ENCODE measurements around the gene STXBP5.

The STXBP5 gene

DNA sequence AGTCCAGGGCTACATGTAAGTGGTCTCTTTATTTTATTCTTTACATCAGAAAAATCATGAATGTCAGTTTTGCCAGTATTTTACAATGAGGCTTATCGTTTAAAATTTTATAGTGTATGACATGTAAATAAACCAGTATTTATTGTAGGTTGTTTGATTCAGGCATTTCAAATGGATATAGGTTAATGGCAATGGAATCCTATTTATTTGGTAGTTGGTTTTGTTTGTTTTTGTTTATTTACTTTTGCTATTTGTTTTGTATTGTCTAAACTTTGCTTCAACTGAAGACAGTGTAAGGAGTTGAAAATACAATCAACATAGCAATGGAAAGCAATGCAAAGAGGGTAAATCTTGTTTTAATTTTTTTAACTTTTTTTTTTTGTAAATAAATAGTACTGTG lies 185.2 kb downstream of the STXBP5 start:
- no peak for DNase-seq

DNA sequence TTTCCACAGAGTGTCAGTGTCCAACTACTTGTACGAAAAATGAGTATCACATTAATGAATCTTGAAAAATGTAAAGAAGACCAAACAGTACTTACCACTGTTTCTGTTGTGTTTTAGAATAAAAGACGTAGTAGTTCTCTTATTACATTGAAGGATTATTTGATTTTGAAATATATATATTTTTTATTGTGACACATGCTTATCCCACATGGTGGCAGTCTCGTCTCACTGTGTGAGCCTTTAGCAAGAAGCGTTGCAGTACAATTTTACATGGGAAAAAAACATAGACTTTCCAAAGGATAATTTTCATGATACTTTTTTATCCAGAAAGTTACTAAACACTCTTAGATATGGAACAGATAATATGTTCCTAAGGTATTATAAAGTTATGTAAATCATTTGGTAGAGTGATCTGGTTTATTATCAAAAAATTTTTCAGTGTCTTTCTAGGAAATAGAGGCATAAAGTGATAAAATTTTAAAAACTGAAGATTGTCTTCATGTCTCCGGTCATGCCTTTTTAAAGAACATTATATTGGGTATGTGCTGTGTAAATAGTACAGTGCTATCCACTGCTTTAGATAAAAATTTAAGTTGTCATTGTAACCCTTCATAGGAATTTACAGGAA lies 186.8 kb downstream of the STXBP5 start:
- DNase-seq = no peak

DNA sequence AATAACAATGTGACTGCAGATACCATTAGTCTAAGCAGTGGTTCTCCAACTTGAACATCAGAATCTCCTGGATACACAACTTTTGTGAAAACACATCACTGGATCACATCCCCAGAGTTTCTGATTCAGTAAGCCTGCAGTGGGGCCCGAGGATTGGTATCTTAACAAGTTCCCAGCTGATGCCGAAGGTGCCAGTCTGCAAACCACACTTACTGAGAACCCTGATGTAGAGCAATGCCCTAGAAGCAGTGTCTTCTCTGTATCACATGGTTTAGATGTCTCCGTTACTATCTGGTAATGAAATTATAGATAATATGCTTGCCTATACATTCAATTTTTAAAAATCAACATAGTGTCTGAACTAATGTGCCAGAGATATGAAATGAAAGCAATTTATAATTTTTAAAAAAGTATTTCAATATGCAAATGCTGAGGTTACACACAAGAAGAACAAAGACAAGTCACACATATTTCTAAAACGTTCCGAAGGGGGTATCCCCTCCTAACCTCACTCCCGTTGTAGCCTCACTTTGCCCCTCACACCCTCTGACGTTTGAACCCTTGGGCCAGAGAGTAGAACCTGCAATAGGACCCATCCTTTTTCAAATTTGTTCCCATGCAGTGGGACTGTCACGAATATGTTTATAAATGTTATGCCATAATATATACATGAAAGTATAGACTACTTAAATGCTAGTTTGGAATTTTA lies 188.9 kb downstream of the STXBP5 start:
- no peak for DNase-seq

DNA sequence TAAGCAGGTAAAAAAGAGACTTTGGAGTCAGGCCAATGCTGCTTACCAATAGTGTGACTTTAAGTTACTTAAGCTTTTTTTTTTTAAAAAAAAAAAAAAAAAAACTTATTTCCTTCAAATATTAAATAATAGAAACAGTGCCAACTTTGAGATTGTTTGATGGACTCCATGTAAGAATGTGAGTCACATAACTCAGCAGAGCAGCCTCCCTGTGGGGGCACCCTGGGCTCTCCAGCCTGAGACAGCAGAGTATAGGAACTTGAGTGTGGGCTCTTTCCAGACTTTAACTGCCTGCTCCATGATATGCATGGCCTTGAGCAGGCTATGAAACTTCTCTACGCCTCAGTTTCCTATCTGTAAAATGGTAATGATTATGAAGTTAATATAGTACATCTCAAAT lies 190.9 kb downstream of the STXBP5 start:
- DNase-seq = no peak

DNA sequence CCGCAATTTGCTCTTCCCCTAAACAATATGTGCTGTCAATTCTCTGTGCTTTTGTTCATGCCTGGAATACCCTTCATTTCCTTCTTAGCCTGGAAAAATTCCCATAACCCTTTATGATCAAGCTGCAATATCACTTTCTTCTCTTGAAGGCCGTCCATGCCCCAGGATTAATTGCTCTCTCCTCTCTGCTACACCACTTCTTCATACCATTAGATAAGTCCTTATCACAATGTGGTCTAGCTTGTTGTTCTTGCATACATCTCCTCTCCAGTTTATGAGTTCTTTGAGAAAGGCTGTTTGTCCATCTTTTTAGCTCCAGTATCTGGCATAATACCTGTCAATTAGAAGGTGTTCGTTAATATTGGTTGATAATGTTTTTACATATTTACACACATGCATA lies 193.1 kb downstream of the STXBP5 start:
- no peak for DNase-seq

DNA sequence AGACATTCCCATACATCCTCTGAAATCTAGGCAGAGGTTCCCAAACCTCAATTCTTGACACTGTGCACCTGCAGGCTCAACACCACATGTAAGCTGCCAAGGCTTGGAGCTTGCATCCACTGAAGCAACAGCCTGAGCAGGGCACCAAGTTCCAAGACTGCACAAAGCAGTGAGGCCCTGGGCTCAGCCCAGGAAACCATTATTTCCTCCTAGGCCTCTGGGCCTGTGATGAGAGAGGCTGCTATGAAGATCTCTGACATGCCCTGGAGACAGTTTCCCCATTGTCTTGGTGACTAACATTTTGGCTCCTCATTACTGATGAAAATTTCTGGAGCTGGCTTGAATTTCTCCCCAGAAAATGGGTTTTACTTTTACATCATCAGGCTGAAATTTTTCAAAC lies 196.8 kb downstream of the STXBP5 start:
- DNase-seq = no peak

DNA sequence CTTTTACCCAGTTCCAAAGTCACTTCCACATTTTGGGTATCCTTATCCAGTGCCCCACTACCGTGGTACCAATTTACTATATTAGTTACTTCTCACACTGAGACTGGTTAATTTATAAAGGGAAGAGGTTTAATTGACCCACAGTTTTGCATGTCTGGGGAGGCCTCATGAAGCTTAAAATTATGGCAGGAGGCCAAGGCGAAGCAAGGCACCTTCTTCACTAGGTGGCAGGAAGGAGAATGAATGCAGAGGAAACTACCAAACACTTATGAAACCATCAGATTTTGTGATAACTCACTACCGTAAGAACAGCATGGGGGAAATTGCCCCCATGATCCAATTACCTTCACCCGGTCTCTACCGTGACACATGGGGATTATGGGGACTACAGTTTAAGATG lies 197.6 kb downstream of the STXBP5 start:
- no peak for DNase-seq

DNA sequence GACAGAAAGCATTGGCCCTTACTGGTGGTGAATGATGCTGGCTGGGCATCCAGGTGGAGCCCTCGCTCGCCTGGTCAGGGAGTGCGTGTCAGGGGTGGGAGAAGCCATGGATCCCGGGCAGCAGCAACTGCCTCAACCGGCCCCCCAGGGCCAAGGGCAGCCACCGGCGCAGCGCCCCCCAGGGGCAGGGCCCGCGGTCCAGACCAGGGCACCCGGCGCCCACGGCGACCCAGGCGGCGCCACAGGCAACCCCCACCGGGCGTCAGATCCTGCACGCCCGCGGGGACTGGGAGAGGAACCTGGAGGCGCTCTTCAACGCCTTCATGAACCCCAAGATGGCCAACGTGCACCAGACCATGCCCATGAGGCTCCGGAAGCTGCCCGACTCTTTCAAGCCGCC lies 202.6 kb downstream of the STXBP5 start:
- DNase-seq = no peak

DNA sequence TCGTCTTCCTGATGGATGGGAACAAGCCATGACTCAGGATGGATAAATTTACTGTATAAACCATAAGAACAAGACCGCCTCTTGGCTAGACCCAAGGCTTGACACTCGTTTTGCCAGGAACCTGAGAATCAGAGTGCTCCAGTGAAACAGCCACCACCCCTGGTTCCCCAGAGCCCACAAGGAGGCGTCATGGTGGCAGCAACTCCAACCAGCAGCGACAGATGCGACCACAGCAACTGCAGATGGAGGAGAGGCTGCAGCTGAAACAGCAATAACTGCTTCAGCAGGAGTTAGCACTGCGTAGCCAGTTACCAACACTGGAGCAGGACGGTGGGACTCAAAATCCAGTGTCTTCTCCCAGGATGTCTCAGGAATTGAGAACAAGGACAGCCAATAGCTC lies 203.4 kb downstream of the STXBP5 start:
- no peak for DNase-seq

DNA sequence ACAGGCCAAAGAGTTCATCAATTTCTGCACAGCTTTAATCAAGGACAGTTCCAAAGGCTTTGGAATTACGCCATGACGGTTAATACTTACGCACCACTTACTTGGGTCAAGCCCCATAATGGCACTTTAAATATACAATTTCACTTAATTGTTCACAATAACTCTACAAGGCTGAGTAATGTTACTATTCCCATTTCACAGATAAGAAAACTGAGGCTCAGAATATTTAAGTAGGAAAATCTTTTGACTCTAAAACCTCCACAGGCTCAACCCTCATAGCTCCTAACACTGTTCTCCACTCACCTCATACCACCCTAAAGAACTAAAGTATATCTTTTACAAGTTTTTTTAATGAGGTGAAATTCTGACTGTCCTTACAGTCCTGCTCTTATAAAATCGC lies 212.4 kb downstream of the STXBP5 start:
- no peak for DNase-seq

DNA sequence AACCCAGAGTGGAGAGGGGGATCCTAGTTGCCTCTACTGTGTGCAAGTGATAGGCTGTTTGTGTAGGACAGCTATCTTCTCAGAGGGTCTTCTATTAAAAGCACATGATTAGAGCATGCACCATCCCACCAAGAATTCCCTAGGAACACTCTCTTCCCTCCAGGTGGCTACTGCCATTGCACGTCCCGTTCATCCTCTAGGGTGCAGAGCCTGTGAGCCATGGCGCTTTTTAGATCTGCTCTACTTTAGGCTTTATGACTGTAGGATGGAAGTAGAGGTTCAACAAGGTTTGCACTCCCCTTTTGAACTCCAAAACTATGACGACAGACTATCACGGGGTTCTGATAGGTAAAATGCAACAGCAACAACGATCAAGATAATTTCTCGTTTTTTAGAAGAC lies 213.7 kb downstream of the STXBP5 start:
- no peak for DNase-seq

DNA sequence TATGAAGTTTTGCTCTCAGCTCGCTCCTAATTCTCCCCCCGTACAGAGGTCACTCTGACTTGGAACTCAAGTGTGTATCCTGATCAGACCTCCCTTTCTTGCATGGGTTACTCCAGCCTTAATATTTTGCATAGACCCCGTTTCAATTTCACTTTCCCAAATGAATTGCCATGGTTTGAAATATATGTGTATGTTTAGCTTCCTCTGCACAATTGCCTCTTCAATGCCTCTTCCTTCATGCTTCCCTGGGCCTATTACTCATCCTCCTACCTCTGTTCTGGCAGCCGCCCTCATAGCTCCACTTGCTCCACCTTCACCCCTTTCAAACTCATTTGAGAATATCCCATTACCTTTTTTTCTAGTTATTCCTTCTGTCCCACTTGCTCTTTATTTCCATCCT lies 214.3 kb downstream of the STXBP5 start:
- DNase-seq = no peak

DNA sequence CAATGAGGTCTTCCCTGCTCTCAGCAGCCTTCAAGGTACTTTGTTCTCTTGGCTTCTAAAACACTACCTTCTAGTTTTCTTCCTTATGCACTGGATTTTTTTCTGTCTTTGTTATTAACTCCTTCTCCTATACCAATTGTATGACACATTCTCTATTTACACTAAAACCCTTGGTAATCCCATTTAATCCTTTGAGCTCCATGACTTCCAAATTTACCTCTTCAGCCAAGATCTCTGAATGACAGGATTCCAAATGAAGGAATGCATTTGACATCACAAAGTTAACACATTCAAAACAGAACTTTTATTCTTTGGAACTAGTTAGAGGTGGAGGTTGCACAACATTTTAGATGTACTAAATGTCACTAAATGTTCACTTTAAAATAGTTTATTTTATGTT lies 217.7 kb downstream of the STXBP5 start:
- DNase-seq = no peak

DNA sequence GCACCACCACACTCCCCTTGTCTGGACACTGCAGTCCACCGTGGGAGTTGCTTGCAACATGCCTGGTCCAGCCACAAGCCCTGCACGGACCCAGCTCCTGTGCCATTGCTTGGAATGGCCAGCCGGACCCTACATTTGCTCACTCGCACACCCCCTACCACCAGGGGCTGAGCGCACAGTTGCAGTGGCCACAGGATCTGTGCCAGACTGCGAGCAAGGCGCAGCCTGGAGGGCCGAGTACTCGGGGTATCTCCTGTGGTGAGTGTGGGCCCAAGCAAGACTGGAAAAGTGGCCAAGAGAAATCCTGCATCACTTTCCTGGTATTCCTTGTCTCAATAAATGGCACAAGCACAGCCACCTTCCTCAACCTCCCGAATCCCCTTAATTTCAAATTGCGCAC lies 218.9 kb downstream of the STXBP5 start:
- DNase-seq = no peak

DNA sequence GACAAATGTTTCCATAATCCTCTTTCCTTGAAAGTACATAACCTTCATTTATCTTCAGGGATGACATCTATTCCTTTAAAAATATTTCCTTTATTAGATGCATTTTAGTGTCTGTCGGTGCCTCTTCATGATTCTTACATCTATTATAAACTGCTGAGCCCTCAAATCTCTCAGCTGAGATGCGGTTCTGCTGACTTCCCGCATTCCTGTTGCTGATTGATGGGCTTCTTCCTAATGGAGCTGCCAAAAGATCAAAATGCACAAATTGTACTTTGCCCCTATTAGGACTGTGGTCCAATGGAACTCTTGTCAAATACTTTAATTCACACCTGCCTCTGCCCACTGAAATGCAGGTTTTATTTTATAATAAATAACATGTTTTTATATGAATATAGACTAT lies 225.6 kb downstream of the STXBP5 start:
- no peak for DNase-seq

DNA sequence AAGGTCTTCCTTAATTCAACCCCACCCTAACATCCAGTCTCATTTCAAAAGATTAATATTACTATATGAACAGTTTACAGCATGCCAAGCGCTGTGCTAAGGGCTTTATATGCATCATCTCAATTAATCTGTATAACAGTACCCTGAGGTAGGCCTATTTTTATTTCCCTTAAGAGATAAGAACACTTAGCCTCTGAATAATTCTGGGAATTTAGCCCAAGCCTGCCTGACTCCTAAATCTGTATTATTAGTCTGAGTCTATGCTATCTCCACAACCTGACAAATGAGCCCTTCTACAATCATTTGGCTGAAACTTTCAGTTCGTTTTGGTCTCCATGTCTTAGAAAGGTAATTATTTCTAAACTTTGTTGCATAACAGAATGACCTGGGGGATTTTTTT lies 226.6 kb downstream of the STXBP5 start:
- DNase-seq = no peak

DNA sequence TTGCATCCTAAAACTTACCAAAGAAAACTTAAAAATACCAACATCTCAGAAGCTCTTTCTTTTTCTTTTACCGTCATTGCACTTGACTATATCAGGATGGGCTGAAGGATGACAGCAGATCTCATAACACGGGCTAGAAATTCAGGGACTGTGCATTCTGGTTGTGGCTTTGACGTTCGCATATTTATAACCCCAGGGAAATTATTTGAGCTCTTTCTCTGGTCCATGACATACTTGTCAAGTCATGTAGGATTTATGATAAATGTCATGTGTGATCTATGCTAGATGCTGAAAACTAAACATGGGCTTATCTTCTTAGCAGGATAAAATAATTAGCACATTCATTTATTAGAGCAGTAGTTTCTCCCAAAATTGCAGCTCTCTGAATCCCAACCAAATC lies 229.9 kb downstream of the STXBP5 start:
- DNase-seq = no peak

DNA sequence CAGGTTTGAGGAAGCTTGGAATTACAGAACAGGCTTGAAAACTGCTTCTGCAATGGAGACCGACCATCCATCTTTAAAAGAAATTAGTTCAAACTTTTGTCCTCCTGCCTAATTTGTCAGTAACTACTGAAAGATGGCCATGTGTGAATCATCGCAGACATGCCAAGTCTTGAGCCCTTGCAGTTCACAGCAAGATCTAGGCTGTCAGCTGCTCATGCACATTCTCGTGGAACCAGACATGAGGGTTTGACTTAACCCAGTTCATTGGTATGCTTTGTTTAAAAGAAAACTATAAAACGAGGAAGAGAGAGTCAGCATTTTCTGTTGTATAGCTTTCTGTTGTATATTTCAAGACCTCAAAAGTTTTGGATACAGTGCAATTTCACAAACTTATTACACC lies 230.3 kb downstream of the STXBP5 start:
- DNase-seq = no peak

DNA sequence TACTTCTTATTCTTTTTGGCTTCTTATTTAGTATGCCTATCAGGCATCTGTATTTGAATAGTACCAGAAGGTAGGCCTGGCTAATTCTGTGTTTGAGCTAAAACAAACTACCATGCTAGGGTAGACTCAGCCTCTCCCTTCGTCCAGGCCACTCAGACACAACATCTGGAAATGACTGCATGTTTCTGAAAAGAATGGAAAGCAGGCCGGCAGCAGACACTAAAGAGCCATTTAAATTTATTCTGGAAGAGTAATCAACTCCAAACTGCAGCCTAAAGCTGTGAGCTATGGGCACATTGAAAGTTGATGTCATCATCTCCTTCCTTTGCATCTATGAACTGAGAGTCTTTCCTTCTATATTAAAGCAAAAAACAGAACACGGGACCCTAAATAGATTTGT lies 233.4 kb downstream of the STXBP5 start:
- no peak for DNase-seq

DNA sequence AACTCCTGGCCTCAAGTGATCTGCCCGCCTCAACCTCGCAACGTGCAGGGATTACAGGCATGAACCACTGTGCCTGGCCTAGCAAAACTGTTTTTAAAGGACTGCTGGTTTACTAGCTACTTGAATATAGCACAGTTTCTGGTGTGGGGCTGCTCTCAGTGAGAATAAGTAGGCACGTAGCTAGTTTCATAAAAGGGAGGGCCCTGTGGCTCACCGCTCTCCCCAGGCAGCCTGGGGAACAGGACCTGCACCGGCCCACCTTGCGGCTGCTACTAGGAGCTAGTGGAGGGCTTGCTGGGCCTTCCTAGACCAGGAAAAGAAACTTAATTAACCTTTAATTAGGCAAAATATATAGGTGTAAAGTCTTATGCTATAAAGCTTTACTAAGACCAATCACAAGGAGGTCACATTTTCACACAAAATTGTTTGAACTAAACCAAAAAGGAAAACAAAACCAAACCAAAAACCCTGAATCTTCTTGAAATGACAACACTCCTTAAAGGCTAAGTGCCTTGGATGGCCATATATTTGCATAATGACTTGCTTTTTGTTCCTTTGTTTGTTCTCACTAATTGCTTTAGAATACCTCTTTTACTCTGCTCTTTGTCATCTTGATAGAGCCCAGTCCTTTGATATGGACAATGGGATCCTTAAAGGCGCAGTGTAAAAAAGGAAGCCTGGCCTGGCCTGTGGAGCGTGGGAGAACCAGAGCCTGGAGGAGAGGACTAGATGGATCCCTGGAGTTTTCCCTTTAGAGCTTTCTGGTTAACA lies 234.7 kb downstream of the STXBP5 start:
- DNase-seq = no peak
